Measurements from ENCODE around the gene TMED1. TPM values are rescaled to one million over a fixed set of nuclear protein-coding genes. Genes with fewer than 3 reads are reported as not detected.

TMED1 gene
- total RNA-seq, 1 donor from 2014 or later: 27.0 TPM

- H3K27me3 ChIP-seq: no peaks in the 10 kb centered on the region
- H3K4me1 ChIP-seq: no peaks in the 10 kb centered on the region
- H2AFZ ChIP-seq (replicated peaks): no peak overlapping the region
- H3K79me2 ChIP-seq (ENCODE audit: low read depth): no peaks in the 10 kb centered on the region
- H3K4me2 ChIP-seq: no peak overlapping the region
- no peak for DNase-seq (ENCODE audit: low spot score)
- no peak overlapping the region for H3K27ac Mint-ChIP-seq
- H3K9me3 ChIP-seq (ENCODE audit: low read depth): no peaks in the 10 kb centered on the region
- no peak overlapping the region for H3K27ac ChIP-seq
- H3K4me1 Mint-ChIP-seq: no peaks in the 10 kb centered on the region
- no peaks in the 10 kb centered on the region for H3K36me3 ChIP-seq
- no peaks in the 10 kb centered on the region for H4K20me1 ChIP-seq (ENCODE audit: low read depth)
- H3K27me3 Mint-ChIP-seq (ENCODE audit: insufficient read depth, low read depth): peaks cover 7% of the 10 kb centered on the region
- TF ChIP-seq EZH2 (IDR thresholded peaks at IDR 0.05) (no peak), EZH2phosphoT487 (IDR thresholded peaks at IDR 0.05) (no peak)
- no peaks in the 10 kb centered on the region for H3F3A ChIP-seq (ENCODE audit: low read depth)
- no peak overlapping the region for H3K4me3 ChIP-seq
- H3K36me3 Mint-ChIP-seq: peaks cover 22% of the 10 kb centered on the region
- no peak overlapping the region for H3K9ac ChIP-seq
- H3K9me3 Mint-ChIP-seq: no peaks in the 10 kb centered on the region
- H3K4me3 Mint-ChIP-seq: no peak overlapping the region
Measured at GRCh38 chr19:10816691-10817090, 19.3 kb downstream of the TMED1 start.

GRCh38 chr19:10815969-10816644 is 19.9 kb downstream of the TMED1 start:
- H3K4me1 Mint-ChIP-seq: no peaks in the 10 kb centered on the region
- no peak for DNase-seq (ENCODE audit: low spot score)
- Histone ChIP-seq H2AFZ (replicated peaks) (no peak overlapping the region), H3K4me2 (no peak overlapping the region), H3K27me3 (no peaks in the 10 kb centered on the region), H3K27ac (no peak overlapping the region), H3K36me3 (no peaks in the 10 kb centered on the region), H3K9me3 (ENCODE audit: low read depth) (no peaks in the 10 kb centered on the region), H3K4me1 (no peaks in the 10 kb centered on the region), H3K79me2 (ENCODE audit: low read depth) (no peaks in the 10 kb centered on the region), H4K20me1 (ENCODE audit: low read depth) (no peaks in the 10 kb centered on the region), H3F3A (ENCODE audit: low read depth) (no peaks in the 10 kb centered on the region), H3K9ac (no peak overlapping the region), H3K4me3 (no peak overlapping the region)
- H3K27me3 Mint-ChIP-seq (ENCODE audit: insufficient read depth, low read depth): peaks cover 7% of the 10 kb centered on the region
- no peak for TF ChIP-seq EZH2 (IDR thresholded peaks at IDR 0.05)
- TF ChIP-seq, protein P1, sequence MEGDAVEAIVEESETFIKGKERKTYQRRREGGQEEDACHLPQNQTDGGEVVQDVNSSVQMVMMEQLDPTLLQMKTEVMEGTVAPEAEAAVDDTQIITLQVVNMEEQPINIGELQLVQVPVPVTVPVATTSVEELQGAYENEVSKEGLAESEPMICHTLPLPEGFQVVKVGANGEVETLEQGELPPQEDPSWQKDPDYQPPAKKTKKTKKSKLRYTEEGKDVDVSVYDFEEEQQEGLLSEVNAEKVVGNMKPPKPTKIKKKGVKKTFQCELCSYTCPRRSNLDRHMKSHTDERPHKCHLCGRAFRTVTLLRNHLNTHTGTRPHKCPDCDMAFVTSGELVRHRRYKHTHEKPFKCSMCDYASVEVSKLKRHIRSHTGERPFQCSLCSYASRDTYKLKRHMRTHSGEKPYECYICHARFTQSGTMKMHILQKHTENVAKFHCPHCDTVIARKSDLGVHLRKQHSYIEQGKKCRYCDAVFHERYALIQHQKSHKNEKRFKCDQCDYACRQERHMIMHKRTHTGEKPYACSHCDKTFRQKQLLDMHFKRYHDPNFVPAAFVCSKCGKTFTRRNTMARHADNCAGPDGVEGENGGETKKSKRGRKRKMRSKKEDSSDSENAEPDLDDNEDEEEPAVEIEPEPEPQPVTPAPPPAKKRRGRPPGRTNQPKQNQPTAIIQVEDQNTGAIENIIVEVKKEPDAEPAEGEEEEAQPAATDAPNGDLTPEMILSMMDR (IDR thresholded peaks at IDR 0.05): no peak
- TF ChIP-seq EZH2phosphoT487 (IDR thresholded peaks at IDR 0.05): no peak
- no peak overlapping the region for H3K4me3 Mint-ChIP-seq
- no peak overlapping the region for H3K27ac Mint-ChIP-seq
- peaks cover 21% of the 10 kb centered on the region for H3K36me3 Mint-ChIP-seq
- H3K9me3 Mint-ChIP-seq: no peaks in the 10 kb centered on the region

GRCh38 chr19:10815007-10815536 is 20.9 kb downstream of the TMED1 start:
- Mint-ChIP-seq H3K4me3 (no peak overlapping the region), H3K27me3 (ENCODE audit: insufficient read depth, low read depth) (peaks cover 1% of the 10 kb centered on the region), H3K27ac (no peak overlapping the region), H3K4me1 (no peaks in the 10 kb centered on the region), H3K9me3 (no peaks in the 10 kb centered on the region), H3K36me3 (peaks cover 16% of the 10 kb centered on the region)
- Histone ChIP-seq H3K27me3 (no peaks in the 10 kb centered on the region), H3K79me2 (ENCODE audit: low read depth) (no peaks in the 10 kb centered on the region), H3K4me2 (no peak overlapping the region), H3K36me3 (no peaks in the 10 kb centered on the region), H4K20me1 (ENCODE audit: low read depth) (no peaks in the 10 kb centered on the region), H2AFZ (replicated peaks) (no peak overlapping the region), H3K4me1 (no peaks in the 10 kb centered on the region), H3F3A (ENCODE audit: low read depth) (no peaks in the 10 kb centered on the region), H3K9ac (no peak overlapping the region), H3K9me3 (ENCODE audit: low read depth) (no peaks in the 10 kb centered on the region), H3K27ac (no peak overlapping the region), H3K4me3 (no peak overlapping the region)
- no peak for DNase-seq (ENCODE audit: low spot score)
- TF ChIP-seq EZH2 (IDR thresholded peaks at IDR 0.05) (no peak), EZH2phosphoT487 (IDR thresholded peaks at IDR 0.05) (no peak)
- TF ChIP-seq, protein P1 (IDR thresholded peaks at IDR 0.05): no peak

DNA sequence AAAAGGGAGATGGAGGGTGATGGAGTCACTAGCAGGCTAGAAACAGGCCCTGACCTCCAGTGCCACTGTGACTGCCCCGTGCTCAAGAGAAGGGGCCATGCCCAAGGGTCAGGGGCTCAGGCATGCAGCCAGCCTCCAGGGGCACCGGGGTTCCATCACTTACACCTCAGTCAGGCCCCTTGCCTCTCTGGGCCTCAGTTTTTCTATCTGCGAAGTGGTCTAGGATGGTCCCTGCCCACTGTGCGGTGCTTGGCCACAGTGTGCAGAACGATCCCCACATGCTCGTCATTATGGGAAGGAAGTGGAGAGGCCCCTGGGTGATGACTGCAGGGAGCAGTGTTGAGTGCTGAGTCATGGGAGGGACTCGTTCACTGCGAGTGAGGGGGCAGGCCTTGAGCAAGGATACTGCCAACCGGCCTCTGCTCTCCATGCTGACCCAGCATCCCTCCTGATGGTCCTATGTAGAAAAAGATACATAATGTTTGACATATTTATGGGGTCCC is 23.1 kb downstream of the TMED1 start:
- no peaks in the 10 kb centered on the region for H3F3A ChIP-seq (ENCODE audit: low read depth)
- no peaks in the 10 kb centered on the region for H3K79me2 ChIP-seq (ENCODE audit: low read depth)
- Mint-ChIP-seq H3K27ac (no peak overlapping the region), H3K9me3 (no peaks in the 10 kb centered on the region), H3K27me3 (ENCODE audit: insufficient read depth, low read depth) (no peaks in the 10 kb centered on the region), H3K36me3 (peaks cover 16% of the 10 kb centered on the region), H3K4me3 (no peak overlapping the region), H3K4me1 (peaks cover 3% of the 10 kb centered on the region)
- no peak overlapping the region for H3K27ac ChIP-seq
- H4K20me1 ChIP-seq (ENCODE audit: low read depth): no peaks in the 10 kb centered on the region
- no peaks in the 10 kb centered on the region for H3K9me3 ChIP-seq (ENCODE audit: low read depth)
- H3K27me3 ChIP-seq: no peaks in the 10 kb centered on the region
- no peaks in the 10 kb centered on the region for H3K4me1 ChIP-seq
- H3K4me2 ChIP-seq: no peak overlapping the region
- no peaks in the 10 kb centered on the region for H3K36me3 ChIP-seq
- TF ChIP-seq, protein P1 (IDR thresholded peaks at IDR 0.05): no peak
- H2AFZ ChIP-seq (replicated peaks): no peak overlapping the region
- no peak for DNase-seq (ENCODE audit: low spot score)
- H3K4me3 ChIP-seq: no peak overlapping the region
- H3K9ac ChIP-seq: no peak overlapping the region
